GM19463 (cell line): Measurements from ENCODE around the gene SYNDIG1.

ENCODE experiments used
- ATAC-seq: cut with Tn5 transposase; IDR thresholded peaks from one replicate; pipeline ENCODE4 v1.9.1; 2021; ENCODE audit warnings: mild to moderate bottlenecking, moderate library complexity; ENCODE audit not compliant: unreplicated experiment

SYNDIG1 gene

DNA sequence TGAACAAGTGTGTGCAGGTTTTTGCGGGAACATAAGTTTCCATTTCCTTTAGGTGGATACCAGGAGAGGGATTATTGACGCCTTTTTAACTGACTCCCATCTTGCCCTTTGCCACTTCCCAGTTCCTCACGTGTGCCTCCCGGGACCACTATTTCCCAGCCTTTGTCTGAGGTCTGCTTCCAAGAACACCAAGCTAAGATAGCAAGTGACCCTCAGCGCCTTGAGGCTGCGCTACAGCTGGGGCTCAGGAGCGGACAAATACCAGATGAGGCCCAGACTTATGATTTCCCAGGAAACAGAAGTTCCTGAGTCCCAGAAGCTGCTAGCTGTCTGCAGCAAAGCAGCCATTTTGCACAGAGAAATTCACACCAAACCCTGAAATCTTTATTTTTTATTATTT lies 216.7 kb downstream of the SYNDIG1 start:
- no peak for ATAC-seq

DNA sequence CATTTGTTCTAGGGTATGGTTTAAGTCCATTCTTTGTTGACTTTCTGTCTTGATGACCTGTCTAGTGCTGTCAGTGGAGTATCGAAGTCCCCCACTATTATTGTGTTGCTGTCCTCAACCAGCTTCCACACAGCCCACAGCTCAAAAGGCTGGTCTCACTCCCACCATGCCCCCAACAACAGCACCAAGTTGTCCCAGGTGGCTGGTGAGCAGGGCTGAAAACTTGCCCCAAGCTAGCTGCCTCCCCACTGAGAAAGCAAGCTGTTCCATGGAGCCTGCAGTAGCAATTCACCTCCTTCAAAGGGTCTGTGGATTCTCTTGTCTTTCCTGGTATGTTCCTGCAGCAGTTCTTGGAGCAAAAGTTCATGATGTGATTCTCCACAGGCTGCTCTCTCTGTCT lies 221.0 kb downstream of the SYNDIG1 start:
- ATAC-seq: no peak

DNA sequence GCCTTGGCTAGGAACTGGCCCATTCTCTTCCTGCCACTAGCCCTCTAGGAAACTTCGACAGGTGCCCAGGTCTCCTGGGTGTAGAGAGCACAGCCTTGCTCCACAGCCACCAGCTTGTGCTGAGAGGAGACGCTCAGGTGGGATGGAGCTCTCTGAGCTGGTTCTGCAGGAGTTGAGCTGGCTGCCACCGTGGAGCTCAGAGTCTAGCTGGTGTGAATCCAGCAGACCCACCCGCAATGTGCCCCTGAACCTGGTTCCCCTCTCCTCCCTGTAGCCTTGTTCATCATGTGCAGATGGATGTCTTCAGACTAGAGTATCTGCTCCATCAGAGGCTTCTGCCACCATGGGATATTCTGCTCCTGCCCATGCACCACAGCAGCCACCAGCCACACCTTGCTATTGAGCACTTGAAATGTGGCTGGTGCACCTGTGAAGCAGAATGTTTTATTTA lies 222.5 kb downstream of the SYNDIG1 start:
- ATAC-seq: no peak

DNA sequence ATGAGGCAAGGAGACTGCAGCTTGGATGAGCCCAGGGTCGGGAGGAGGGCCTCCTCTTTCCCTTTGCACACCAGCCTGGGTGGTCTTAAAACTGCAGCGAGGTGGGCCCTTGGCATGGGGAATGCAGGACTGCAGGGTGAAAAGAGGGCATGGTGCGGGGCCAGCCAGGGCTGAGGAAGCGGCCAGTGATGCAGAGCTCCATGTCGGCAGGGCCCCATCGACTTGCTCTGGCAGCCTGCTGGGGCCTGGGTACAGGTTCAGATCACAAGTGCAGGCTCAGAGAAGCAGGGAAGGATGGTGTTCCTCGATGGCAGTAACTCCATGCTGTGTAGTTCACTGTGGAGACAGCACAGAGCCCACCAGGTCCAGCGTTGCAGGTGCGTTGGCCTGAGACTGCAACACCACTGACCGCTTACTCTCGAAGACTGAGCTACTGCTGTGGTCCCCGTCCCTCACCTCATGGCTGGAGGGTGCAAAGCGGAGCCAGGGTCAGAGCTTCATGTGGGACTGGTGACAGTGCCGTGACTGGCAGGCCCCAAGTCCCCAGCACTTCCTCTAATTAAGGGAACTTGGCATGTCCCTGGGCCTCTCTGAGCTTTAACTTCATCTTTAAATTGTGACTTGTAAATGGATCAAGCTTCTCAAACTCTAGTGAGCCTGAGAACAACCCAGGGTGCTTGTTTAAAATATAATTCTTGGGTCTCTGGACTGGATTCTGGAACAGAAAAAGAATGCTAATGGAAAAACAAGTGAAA lies 223.2 kb downstream of the SYNDIG1 start:
- ATAC-seq: no peak

DNA sequence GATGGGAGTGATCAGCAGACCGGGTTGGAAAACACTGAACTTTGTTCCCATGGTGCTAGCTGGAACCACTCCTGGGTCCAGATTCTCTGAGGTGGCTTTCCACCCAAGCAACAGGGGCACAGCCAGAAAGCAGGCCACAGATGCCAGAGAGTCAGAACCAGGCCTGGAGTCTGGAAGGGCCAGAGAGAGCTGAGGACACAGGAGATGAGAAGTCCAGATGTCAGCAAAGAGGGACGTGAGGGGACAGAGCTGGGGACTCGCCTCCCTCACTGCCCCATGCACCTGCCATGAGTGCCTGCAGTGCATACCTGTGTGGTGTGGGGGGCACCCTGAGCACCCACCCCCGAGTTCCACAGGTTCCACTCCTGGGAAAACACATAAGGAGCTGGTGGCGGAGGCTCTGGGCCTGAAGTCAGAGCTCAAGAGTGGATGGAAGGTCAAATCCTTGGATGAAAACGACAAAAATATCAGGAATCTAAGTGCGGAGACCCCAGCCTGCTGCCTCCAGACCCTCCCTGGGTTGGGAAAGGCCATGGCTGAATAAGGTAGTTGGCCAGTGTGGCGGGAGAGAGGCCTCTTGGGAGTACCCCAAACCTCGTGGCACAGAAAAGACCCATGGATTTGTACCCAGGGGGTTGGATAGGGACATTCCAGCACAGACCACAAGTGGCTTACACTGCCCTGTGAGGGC lies 224.2 kb downstream of the SYNDIG1 start:
- ATAC-seq: no peak

DNA sequence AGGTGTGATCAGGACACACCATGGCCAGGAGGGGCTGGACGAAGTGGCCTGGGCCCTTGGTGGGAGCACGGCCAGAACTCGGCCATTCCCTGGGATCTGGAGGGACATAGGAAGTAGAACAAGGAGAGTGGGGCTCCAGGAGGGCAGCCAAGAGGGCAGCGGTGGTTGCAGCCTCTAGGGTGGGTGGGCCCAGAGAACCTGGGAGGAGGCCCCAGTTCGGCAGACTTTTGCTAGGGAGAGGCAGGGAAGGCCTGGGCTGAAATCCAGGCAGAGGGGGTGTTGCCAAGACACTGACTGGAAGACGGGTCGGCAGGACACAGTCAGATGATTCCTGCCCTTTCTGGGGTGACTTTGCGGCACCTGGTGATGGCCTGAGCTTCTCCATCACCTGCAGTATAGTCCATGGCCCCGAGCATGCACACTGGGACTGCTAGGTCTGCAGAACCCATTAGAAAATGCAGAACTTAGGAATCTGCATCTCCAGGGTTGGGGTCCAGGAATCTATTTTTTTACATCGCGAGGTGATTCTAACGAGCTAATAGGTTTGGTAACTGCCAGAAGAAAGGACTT lies 224.8 kb downstream of the SYNDIG1 start:
- ATAC-seq: no peak

DNA sequence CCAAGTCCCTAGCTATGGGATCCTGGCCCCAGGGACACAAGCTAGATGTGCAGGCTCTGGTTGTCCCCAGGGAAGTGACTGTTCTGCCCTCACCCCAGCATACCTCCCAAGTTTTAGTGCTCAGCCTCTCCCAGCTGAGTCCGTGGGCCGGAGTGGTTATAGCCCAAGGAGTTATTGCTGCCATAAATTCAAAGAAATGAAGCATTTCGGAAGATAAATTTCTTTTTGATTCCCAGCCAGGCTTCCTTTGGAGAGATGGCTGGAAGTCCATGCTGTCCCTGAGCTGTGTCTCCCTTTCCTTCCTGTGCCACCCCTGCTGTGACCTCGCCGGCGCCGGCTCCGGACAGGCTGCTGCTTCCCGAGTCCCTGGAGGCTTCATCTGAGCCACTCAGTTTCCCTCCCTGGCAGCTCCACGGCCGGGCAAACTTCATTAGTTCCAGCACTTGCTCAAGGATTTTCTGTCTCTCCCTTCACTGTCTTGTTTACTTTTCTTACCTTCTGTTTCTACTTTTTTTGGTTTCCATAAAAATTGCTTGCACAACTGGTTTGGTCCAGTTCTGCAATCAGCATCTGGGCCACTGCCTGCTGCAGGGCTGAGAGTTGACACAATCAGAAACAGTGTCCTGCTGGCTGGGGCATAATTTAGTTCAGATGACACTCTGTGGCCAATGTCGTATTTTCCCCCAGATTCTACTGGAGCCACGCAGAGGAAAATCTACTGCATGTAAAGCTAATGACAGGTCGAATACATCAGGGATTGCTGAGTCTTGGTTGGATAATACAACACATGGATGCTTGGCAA lies 225.5 kb downstream of the SYNDIG1 start:
- ATAC-seq: no peak

DNA sequence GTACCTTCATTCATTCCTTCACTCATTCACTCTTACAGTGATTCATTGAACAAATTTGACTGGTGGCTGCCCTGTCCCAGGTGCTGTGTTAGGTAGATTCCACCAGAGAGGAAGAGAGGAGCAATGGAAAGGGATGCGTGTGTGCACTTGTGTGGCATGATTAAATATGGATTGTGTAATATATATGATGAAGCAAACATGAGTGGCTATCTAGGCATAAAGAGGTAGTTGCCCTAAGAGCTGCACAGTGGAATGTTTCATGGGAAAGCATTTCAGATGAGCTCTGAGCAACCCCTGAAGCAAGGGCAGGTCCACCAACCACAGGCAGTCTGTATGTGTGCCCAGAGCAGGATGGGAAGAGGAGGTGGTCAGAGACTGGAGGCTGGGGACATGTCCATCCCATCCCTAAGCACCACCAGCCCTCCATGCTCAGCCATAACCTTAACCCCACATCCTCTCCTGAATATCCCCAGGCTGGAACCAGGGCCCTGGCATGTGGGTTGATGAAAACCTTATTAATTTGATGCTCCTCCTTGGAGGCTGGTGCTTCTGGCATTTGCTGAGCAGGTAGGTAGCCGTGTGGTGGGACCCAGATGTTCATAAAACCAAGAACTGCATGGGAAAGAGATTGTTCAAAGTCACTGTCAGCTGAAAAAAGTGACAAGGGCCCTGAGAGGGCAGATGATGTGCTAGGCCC lies 226.2 kb downstream of the SYNDIG1 start:
- ATAC-seq: no peak

DNA sequence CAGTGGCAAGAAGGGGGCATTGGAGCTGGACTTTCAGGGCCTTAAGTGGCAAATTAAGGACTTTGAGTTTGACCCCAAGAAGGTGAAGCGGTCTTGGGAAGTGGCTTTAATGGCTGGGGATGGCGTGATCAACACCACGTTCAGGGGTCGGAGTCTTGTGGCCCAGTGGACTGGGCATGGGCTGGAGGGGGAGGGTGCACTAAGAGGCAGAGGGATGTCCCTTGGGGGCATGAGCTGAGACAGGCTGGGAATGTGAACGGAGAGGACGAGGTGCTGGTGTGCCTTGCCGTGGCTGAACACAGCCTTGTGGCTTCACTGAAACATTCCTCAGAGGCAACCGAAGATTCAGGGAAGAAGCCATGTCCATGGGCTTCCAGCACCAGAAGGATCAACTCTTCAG lies 227.0 kb downstream of the SYNDIG1 start:
- no peak for ATAC-seq

DNA sequence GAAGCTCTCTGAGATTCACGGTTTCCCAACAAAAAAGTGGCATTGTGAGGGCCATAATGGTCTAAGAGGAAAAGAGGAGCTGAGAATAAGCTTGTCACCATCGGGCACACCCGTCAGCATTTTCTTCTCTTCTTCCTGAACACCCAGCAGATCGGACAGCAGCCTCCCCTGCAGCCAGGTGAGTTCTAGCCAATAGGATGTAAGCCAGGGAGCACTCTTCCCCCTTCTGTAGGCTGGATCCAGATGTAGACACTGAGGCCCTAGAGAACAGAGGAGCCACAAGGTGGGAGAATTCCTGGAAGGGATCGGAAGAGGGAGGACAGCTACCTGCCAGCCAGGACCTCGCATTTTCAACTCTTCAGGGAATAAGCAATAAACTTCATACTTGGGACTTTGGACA lies 228.0 kb downstream of the SYNDIG1 start:
- no peak for ATAC-seq

DNA sequence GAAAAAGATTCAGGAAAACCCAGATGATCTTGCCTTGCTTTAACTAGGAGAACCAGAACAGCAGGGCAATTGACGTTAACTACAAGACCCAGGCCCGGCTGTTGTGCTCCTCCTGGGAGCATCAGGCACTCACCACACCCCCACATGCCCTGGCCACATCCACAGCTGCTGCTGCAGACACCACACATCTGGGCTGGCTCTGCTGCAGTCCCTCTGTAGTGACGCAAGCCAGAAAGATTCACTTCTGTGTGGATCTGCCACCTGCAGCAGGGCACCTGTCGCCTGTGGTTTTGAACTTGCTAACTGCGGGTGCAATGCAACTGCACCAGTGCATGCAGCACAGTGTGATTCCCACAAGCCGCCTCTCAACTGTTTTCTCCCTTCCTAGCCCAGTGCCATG lies 228.8 kb downstream of the SYNDIG1 start:
- ATAC-seq: peak; percentile 60

DNA sequence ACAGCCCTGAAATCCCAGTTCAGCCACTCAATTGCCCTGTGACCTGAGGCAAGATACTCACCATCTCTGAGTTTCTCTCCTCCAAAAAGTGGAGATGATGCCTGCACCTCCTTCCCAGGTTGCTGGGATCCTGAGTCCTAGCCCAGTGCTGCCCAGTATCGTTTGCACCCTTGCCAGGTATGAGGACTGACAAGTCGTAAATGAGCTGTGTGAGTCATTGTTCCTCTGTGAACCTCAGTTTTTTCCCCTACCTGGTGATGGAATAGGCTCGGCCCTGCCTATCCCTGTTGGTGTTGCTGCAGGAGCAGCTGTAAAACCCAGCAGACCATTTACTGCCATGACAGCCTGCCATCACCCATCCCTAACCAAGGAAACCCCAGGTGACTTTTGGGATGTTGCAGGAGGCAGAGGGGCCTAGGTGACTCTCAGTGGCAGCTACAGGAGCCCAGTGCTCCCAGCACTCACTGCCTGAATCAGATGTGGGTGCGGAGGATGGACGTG lies 229.3 kb downstream of the SYNDIG1 start:
- ATAC-seq: no peak

DNA sequence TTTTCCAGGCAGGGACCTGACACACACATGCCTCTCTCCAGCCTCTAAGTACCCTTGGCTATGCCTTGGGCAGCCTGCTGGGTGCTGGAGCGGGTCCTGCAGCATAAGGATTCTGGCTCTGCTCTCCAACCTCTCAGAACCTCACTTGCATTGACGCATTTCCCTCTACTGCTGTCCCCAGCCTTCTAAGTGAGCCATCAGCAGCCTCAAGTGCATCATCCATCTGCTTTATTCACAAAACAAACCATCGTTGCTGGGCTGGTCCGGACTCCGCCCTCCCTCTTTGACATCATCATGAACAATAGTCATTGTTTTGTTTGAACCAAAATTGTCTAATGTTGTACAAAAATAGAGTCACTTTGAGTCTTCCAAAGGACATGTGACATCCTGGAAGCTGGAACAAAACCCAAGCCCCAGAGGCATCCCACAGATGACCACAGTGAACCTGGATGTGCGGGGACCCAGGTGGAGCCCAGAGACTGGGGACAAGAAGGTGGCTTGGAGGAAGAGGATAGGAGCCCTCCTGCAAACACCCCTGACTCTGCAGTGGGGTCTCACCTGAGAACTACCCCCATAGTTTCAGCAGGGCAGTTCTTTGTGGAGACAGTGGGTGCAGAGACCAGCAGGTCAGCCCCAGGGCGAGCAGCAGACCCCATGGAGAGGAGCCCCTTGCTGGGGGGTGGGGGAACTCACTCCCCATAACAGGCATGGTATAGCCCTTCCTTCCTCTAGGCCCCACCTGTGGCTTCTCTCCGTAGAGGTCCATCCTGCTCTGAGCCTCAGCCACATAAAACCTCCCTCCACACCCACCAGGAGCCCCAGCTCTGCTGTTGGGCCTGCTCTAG lies 230.1 kb downstream of the SYNDIG1 start:
- no peak for ATAC-seq

DNA sequence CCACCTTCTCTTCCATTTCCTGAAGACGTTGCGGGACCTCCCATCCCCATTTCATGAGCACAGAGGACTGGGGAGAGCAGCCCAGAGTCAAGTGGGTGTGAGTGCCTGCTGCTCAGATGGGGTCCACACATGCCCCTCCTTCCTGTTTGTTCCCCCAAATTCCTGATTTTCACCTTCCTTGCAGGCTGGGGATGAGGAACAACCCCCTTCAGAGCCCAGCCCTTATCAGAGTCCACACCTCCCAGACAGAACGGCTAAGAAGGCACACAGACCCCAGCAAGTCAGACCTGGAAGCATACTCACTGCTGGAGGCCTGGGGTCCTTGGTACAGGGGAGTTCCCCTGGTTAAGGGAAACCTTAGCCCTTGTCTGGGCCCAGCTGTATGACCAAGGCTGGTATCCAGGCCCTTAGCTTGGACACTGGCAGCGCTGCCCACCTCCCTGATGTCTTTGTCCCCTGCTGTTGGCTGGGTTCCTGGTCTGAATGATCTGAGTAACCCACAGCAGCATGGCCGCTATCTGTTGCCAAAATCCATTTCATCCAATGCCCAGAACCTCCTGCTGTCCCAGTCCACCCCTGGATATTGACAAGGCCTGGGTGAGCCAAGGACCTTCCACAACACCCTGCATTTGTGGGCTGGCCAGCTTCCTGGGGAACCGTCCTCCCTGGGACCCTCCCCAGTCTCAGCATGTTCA lies 230.9 kb downstream of the SYNDIG1 start:
- no peak for ATAC-seq

DNA sequence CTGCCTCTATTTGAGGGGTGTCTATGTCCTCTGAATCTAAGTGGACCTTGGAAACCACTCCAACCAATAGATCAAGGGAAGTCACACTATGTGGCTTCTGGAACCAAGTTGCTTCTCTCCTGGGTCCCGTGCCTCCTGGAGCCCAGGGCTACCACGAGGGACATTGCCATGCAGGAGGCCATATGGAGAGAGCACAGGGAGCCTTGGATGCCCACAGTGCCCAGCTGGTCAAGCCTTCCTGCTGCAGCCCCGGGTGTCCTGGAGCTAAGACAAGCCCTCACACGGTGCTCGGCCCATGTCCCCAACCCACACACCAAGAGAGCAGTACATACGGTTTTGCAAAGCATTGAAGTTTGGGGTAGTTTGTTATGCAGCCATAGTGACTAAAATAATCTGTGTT lies 231.6 kb downstream of the SYNDIG1 start:
- ATAC-seq: no peak

DNA sequence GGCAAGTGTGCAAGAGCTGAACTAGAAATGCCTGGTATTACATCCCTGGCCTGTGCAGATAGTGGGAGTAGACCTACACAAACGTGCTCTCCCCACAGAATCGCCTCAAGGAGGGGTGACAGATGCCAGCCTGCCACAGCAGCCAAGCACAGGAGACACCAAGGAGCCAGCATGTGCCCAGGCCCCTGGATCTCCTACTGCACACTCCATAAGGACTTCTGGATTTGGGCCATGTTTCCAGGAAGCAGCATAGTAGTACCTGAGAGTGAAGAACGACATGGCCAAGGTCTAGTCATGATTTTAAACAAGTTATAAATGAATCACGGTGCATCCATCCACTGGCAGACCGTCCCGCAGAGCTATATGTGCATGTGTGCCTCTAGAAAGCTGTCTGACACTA lies 232.2 kb downstream of the SYNDIG1 start:
- ATAC-seq: no peak

DNA sequence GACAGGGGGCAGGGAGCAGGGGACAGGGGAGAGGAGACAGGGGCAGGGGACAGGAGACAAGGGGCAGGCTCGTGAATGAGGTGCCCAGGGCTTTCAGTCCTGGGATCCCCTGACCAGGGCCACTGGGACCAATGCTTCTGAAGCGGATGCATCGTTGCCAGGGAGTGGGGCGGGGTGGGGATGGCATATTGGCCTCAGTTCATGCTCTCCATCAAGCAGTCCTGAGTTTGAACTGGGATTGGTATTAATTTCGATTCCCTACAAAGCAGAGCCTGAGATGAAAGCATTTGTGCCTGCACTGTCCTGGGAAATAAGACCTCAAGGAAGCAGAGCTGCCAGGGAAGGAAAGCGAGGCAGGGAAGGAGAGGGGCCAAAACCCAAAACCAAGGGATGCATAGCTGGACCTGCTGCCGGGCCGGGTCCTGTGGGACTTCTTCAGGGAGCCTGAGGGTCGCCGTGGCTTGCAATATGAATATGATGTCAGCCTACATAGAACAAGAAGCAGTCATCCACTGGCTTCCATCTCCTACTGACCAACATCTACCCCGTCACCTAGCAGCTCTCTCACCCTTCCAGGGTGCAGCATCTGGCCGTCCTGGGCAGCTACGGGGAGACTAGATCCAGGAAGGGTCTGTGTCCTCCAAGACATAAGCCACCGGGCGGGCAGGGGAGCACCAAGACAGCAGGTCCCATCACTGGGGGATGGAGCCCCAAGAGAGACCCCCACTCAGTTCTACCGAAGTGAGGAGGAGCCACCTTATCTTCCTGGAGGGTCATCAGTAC lies 233.3 kb downstream of the SYNDIG1 start:
- no peak for ATAC-seq

DNA sequence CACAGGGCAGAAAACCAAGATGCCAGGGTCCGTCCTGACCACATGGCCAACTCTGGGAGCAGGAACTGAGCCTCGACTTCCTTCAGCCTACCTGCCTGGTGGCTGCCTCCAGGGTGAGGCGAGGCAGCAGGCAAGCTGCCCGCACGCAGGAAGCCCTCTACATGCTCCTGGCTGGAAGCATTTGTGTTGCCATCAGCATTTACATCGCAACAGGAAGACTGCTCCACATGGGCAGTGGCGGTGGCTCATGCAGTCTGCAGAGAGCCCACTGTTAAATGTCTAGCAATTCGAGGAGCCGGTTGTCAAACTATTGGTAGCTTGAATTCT lies 233.8 kb downstream of the SYNDIG1 start:
- ATAC-seq: no peak
